Lower lobe of right lung (tissue), 2 donors: ENCODE measurements around the gene SMYD3. TPM values are rescaled to one million over a fixed set of nuclear protein-coding genes. Genes with fewer than 3 reads are reported as not detected.

ENCODE experiments used
- ATAC-seq, 2 donors: fragments of 200-7000 bp; cut with Tn5 transposase; one replicate each; pipeline ENCODE4 v1.9.1; 2020 to 2022; ENCODE audit warnings: mild to moderate bottlenecking in 2 of 2, moderate library complexity in 2 of 2
- DNase-seq: peaks from one replicate; pipeline ENCODE4 v3.0.0-alpha.2; 2020
- H3K27ac ChIP-seq: fragments of 200-600 bp; one replicate; pipeline ENCODE4 v1.8.0; 2022
- H3K27me3 ChIP-seq: fragments of 200-600 bp; one replicate; pipeline ENCODE4 v1.8.0; 2022; ENCODE audit warnings: low read depth
- H3K36me3 ChIP-seq: fragments of 200-600 bp; one replicate; pipeline ENCODE4 v1.8.0; 2022; ENCODE audit warnings: mild to moderate bottlenecking
- H3K4me1 ChIP-seq: fragments of 200-600 bp; one replicate; pipeline ENCODE4 v1.8.0; 2022
- H3K4me3 ChIP-seq: fragments of 200-600 bp; one replicate; pipeline ENCODE4 v1.8.0; 2022; ENCODE audit warnings: mild to moderate bottlenecking
- H3K9me3 ChIP-seq: fragments of 200-600 bp; one replicate; pipeline ENCODE4 v1.8.0; 2022
- CTCF ChIP-seq: fragments of 200-600 bp; IDR thresholded peaks from one replicate; pipeline ENCODE4 v1.8.0; 2022; ENCODE audit warnings: antibody characterized with exemption, mild to moderate bottlenecking
- intact Hi-C: fragments of 100-400 bp; cut with DNase I; formaldehyde crosslinking; loops from one replicate; pipeline ENCODE4 v1.11.0; 2022
- total RNA-seq: library from RNA; stranded (reverse); fragmentation: NEBNext Ultra II Directional; extraction: Animal tissue kit (Norgen Biotek cat#: 25700); gene quantifications from one replicate; pipeline ENCODE4 v1.2.1, GENCODE V29; 2021
- donor health status: DM: no; HTN: yes; CAD: no; lungs with severe emphysema.

Gene SMYD3
- total RNA-seq, 1 donor from 2014 or later: 20.5 TPM

- intact Hi-C loops: no loop called here
- Histone ChIP-seq H3K36me3 (no peaks in the 10 kb centered on the region), H3K27ac (no peak overlapping the region), H3K4me1 (no peaks in the 10 kb centered on the region), H3K9me3 (no peaks in the 10 kb centered on the region), H3K27me3 (no peaks in the 10 kb centered on the region), H3K4me3 (no peak overlapping the region)
- TF ChIP-seq CTCF: no peak
- no peak for DNase-seq
- ATAC-seq: no peak
Observed at GRCh38 chr1:246278371-246278770, 228.7 kb downstream of the SMYD3 start.

GRCh38 chr1:246275036-246275435 is 232.0 kb downstream of the SMYD3 start:
- Histone ChIP-seq H3K4me1 (no peaks in the 10 kb centered on the region), H3K27me3 (no peaks in the 10 kb centered on the region), H3K9me3 (no peaks in the 10 kb centered on the region), H3K36me3 (no peaks in the 10 kb centered on the region), H3K4me3 (no peak overlapping the region), H3K27ac (no peak overlapping the region)
- intact Hi-C loops: no loop called here
- TF ChIP-seq CTCF: no peak
- no peak for DNase-seq
- no peak for ATAC-seq

GRCh38 chr1:246274186-246274585 is 232.9 kb downstream of the SMYD3 start:
- H3K9me3 ChIP-seq: no peaks in the 10 kb centered on the region
- DNase-seq: no peak
- intact Hi-C loops: no loop called here
- H3K27me3 ChIP-seq: no peaks in the 10 kb centered on the region
- TF ChIP-seq CTCF: no peak
- H3K27ac ChIP-seq: no peak overlapping the region
- ATAC-seq: no peak
- no peaks in the 10 kb centered on the region for H3K4me1 ChIP-seq
- no peaks in the 10 kb centered on the region for H3K36me3 ChIP-seq
- H3K4me3 ChIP-seq: no peak overlapping the region

- no peak for ATAC-seq
- Histone ChIP-seq H3K27ac (no peak overlapping the region), H3K27me3 (no peaks in the 10 kb centered on the region), H3K9me3 (no peaks in the 10 kb centered on the region), H3K4me3 (no peak overlapping the region), H3K4me1 (no peaks in the 10 kb centered on the region), H3K36me3 (no peaks in the 10 kb centered on the region)
- DNase-seq: no peak
- no peak for TF ChIP-seq CTCF
- intact Hi-C loops: no loop called here
Observed at GRCh38 chr1:246271516-246271915, 235.6 kb downstream of the SMYD3 start.

- Histone ChIP-seq H3K4me1 (no peaks in the 10 kb centered on the region), H3K27me3 (no peaks in the 10 kb centered on the region), H3K36me3 (no peaks in the 10 kb centered on the region), H3K9me3 (no peaks in the 10 kb centered on the region), H3K4me3 (no peak overlapping the region), H3K27ac (no peak overlapping the region)
- ATAC-seq (no peak), DNase-seq (no peak)
- intact Hi-C loops: no loop called here
- no peak for TF ChIP-seq CTCF
Observed at GRCh38 chr1:246270236-246270635, 236.8 kb downstream of the SMYD3 start.

GRCh38 chr1:246269466-246269865 is 237.6 kb downstream of the SMYD3 start:
- Histone ChIP-seq H3K36me3 (no peaks in the 10 kb centered on the region), H3K4me1 (no peaks in the 10 kb centered on the region), H3K9me3 (no peaks in the 10 kb centered on the region), H3K27ac (no peak overlapping the region), H3K27me3 (no peaks in the 10 kb centered on the region), H3K4me3 (no peak overlapping the region)
- DNase-seq (no peak), ATAC-seq (no peak)
- intact Hi-C loops: no loop called here
- no peak for TF ChIP-seq CTCF
